ENCODE data around the gene MICA. TPM values are rescaled to one million over a fixed set of nuclear protein-coding genes. Genes with fewer than 3 reads are reported as not detected.

The MICA gene
- total and polyA plus RNA-seq, 4 donors = 3.2 to 9.1 (median 4.2) TPM

GRCh38 chr6:31420546-31420945, 17.2 kb downstream of the MICA start:
- H3K27ac ChIP-seq (ENCODE audit: low read depth in 1 of 2, low read length in 2 of 2) = no peak overlapping the region
- H3K9me3 ChIP-seq (ENCODE audit: control insufficient read depth in 4 of 4, low read length in 3 of 4) = no peaks in the 10 kb centered on the region
- H3K4me3 ChIP-seq (ENCODE audit: low read depth in 1 of 3, low read length in 3 of 3) = no peak overlapping the region
- H3K9ac ChIP-seq (ENCODE audit: low read depth in 1 of 2, low read length in 2 of 2) = no peak overlapping the region
- no peaks in the 10 kb centered on the region for H3K27me3 ChIP-seq (ENCODE audit: control insufficient read depth in 4 of 4, insufficient read depth in 4 of 4, low read length in 3 of 4)
- TF ChIP-seq HNF4A (conservative IDR thresholded peaks at IDR 0.05) = no peak
- TF ChIP-seq JUND (IDR thresholded peaks at IDR 0.05) = no peak
- no peak for TF ChIP-seq EGR1 (IDR thresholded peaks at IDR 0.05; ENCODE audit: low read depth in 2 of 2)
- TF ChIP-seq ATF3 (IDR thresholded peaks at IDR 0.05) = no peak
- no peak for TF ChIP-seq RAD21 (IDR thresholded peaks at IDR 0.05)
- TF ChIP-seq SP1 (IDR thresholded peaks at IDR 0.05) = no peak
- TF ChIP-seq FOXA1 (IDR thresholded peaks at IDR 0.05) = no peak
- no peak for TF ChIP-seq REST (IDR thresholded peaks at IDR 0.05)
- no peak for TF ChIP-seq HNF4G (IDR thresholded peaks at IDR 0.05)
- TF ChIP-seq TAF1 (conservative IDR thresholded peaks at IDR 0.05) = no peak
- TF ChIP-seq, protein P1, sequence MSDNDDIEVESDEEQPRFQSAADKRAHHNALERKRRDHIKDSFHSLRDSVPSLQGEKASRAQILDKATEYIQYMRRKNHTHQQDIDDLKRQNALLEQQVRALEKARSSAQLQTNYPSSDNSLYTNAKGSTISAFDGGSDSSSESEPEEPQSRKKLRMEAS (IDR thresholded peaks at IDR 0.05) = no peak
- TF ChIP-seq GABPA (IDR thresholded peaks at IDR 0.05 in 1 of 2, conservative IDR thresholded peaks at IDR 0.05 in 1 of 2) = no peak
- TF ChIP-seq YY1 (IDR thresholded peaks at IDR 0.05) = no peak
- TF ChIP-seq FOXA2 (IDR thresholded peaks at IDR 0.05) = no peak
- TF ChIP-seq RXRA (IDR thresholded peaks at IDR 0.05) = no peak
- TF ChIP-seq NR2F2 (IDR thresholded peaks at IDR 0.05) = no peak
- no peak for TF ChIP-seq ZBTB33 (IDR thresholded peaks at IDR 0.05)
- DNase-seq (ENCODE audit: low spot score) = no peak
- WGBS = 91% methylated on average over 2 of the region's 2 CpGs
- H3K4me1 ChIP-seq (ENCODE audit: control insufficient read depth in 4 of 4, insufficient read depth in 4 of 4, low read length in 3 of 4) = no peaks in the 10 kb centered on the region
- peaks cover 2 to 10% (median 5%) of the 10 kb centered on the region in 4 donors for H3K36me3 ChIP-seq (ENCODE audit: control insufficient read depth in 4 of 4, insufficient read depth in 3 of 4, low read depth in 1 of 4, low read length in 3 of 4)

- Histone ChIP-seq H3K4me1 (ENCODE audit: control insufficient read depth in 4 of 4, insufficient read depth in 4 of 4, low read length in 3 of 4) (no peaks in the 10 kb centered on the region), H3K27me3 (ENCODE audit: control insufficient read depth in 4 of 4, insufficient read depth in 4 of 4, low read length in 3 of 4) (no peaks in the 10 kb centered on the region), H3K27ac (ENCODE audit: low read depth in 1 of 2, low read length in 2 of 2) (no peak overlapping the region), H3K9ac (ENCODE audit: low read depth in 1 of 2, low read length in 2 of 2) (no peak overlapping the region), H3K4me3 (ENCODE audit: low read depth in 1 of 3, low read length in 3 of 3) (no peak overlapping the region), H3K9me3 (ENCODE audit: control insufficient read depth in 4 of 4, low read length in 3 of 4) (no peaks in the 10 kb centered on the region), H3K36me3 (ENCODE audit: control insufficient read depth in 4 of 4, insufficient read depth in 3 of 4, low read depth in 1 of 4, low read length in 3 of 4) (no peaks in the 10 kb centered on the region)
- DNase-seq (ENCODE audit: low spot score) = no peak
- WGBS = 62% methylated on average over 3 of the region's 3 CpGs
- no peak for TF ChIP-seq FOXA2 (IDR thresholded peaks at IDR 0.05)
- no peak for TF ChIP-seq HNF4G (IDR thresholded peaks at IDR 0.05)
- TF ChIP-seq, protein P2, sequence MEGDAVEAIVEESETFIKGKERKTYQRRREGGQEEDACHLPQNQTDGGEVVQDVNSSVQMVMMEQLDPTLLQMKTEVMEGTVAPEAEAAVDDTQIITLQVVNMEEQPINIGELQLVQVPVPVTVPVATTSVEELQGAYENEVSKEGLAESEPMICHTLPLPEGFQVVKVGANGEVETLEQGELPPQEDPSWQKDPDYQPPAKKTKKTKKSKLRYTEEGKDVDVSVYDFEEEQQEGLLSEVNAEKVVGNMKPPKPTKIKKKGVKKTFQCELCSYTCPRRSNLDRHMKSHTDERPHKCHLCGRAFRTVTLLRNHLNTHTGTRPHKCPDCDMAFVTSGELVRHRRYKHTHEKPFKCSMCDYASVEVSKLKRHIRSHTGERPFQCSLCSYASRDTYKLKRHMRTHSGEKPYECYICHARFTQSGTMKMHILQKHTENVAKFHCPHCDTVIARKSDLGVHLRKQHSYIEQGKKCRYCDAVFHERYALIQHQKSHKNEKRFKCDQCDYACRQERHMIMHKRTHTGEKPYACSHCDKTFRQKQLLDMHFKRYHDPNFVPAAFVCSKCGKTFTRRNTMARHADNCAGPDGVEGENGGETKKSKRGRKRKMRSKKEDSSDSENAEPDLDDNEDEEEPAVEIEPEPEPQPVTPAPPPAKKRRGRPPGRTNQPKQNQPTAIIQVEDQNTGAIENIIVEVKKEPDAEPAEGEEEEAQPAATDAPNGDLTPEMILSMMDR (IDR thresholded peaks at IDR 0.05; ENCODE audit: low read depth, low read length, missing input control) = no peak
- TF ChIP-seq ATF3 (IDR thresholded peaks at IDR 0.05) = no peak
- no peak for TF ChIP-seq YY1 (IDR thresholded peaks at IDR 0.05)
- no peak for TF ChIP-seq GABPA (IDR thresholded peaks at IDR 0.05 in 1 of 2, conservative IDR thresholded peaks at IDR 0.05 in 1 of 2)
- TF ChIP-seq EGR1 (IDR thresholded peaks at IDR 0.05; ENCODE audit: low read depth in 2 of 2) = no peak
- TF ChIP-seq, protein P1 (IDR thresholded peaks at IDR 0.05) = no peak
- no peak for TF ChIP-seq RAD21 (IDR thresholded peaks at IDR 0.05)
- no peak for TF ChIP-seq TAF1 (conservative IDR thresholded peaks at IDR 0.05)
- no peak for TF ChIP-seq JUND (IDR thresholded peaks at IDR 0.05)
- TF ChIP-seq NR2F2 (IDR thresholded peaks at IDR 0.05) = no peak
- no peak for TF ChIP-seq SP1 (IDR thresholded peaks at IDR 0.05)
- TF ChIP-seq HNF4A (conservative IDR thresholded peaks at IDR 0.05) = no peak
- TF ChIP-seq ZBTB33 (IDR thresholded peaks at IDR 0.05) = no peak
- no peak for TF ChIP-seq FOXA1 (IDR thresholded peaks at IDR 0.05)
These were observed 19.2 kb downstream of the MICA start for GRCh38 chr6:31422587-31422986.

All from liver (tissue), 9 donors.